ENCODE data around the gene STRA6.

The STRA6 gene

GRCh38 chr15:74240897-74241614, 38.5 kb upstream of the STRA6 start:
- Histone ChIP-seq H2BK12ac (ENCODE audit: low read length) (peak overlapping the region; percentile 24), H3K4me3 (ENCODE audit: low read length in 2 of 2) (no peak overlapping the region), H3K27me3 (ENCODE audit: control insufficient read depth in 3 of 3, insufficient read depth in 3 of 3, low read depth in 1 of 3, low read length in 3 of 3) (no peaks in the 10 kb centered on the region), H2AK5ac (ENCODE audit: low read depth, low read length) (peak overlapping the region; percentile 39), H3K23ac (ENCODE audit: low read depth, low read length, poor library complexity) (no peak overlapping the region), H3K4ac (ENCODE audit: low read length) (no peak overlapping the region), H3K9ac (ENCODE audit: low read depth, low read length, poor library complexity) (no peak overlapping the region), H4K8ac (ENCODE audit: low read depth, low read length) (no peak overlapping the region), H3K4me1 (ENCODE audit: control insufficient read depth in 2 of 2, insufficient read depth in 1 of 2, low read depth in 1 of 2, low read length in 2 of 2) (peaks cover 43% of the 10 kb centered on the region in 2 donors), H3K9me3 (replicated peaks in 1 of 2; ENCODE audit: control insufficient read depth in 2 of 2, insufficient read depth in 1 of 2, low read depth in 1 of 2, low read length in 2 of 2) (no peaks in the 10 kb centered on the region), H3K27ac (replicated peaks; ENCODE audit: low read length) (no peak overlapping the region), H3K79me1 (ENCODE audit: low read depth, low read length) (no peaks in the 10 kb centered on the region), H3K36me3 (replicated peaks in 1 of 2; ENCODE audit: control insufficient read depth in 2 of 2, insufficient read depth in 2 of 2, low read length in 2 of 2) (no peaks in the 10 kb centered on the region), H4K91ac (ENCODE audit: low read depth, low read length, poor library complexity) (no peak overlapping the region), H2BK5ac (ENCODE audit: low read length) (no peak overlapping the region), H3K4me2 (ENCODE audit: insufficient read depth, low read length, poor library complexity, severe bottlenecking) (no peak overlapping the region), H2AFZ (ENCODE audit: low read length) (no peak overlapping the region), H3K14ac (ENCODE audit: low read length) (no peak overlapping the region), H3K18ac (ENCODE audit: low read length) (peak overlapping the region; percentile 63), H2BK15ac (ENCODE audit: low read length) (peak overlapping the region; percentile 55), H2BK120ac (ENCODE audit: low read depth, low read length) (no peak overlapping the region)
- WGBS, 2 donors (ENCODE audit: extremely low coverage in 2 of 2, insufficient read length in 2 of 2, insufficient replicate concordance in 1 of 2) = no CpG with 5 or more reads among the region's 4 CpGs
- DNase-seq (ENCODE audit: low spot score) = no peak

DNA sequence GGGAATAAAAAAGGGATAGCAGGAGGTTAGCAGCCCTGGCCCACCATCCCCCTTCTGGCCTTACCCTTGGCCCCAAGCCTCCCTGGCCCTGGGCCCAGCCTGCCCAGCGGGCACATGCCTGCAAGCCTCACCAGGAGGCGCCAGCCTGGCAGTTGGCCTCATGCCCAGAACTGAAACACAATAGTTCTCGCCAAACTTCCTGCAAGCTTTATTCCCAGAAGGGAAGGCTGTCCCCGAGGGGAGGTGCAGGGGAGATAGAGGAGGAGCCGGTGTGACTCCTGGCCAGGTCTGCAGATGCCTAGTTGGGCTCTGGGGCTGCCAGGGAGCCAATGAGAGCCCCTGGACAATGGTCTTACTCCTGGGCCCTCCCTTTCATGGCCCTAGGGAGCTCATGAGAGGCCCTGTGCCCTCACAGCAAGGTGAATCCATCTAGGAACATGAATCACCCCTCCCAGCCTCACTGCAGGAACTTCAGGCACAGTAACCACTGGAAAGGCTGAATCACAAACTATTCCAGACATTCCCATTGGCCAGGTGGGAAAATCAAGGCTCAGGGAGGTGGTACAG, 37.5 kb upstream of the STRA6 start:
- H2BK5ac ChIP-seq (ENCODE audit: low read length) = no peak overlapping the region
- no peak overlapping the region for H3K4me3 ChIP-seq (ENCODE audit: low read length in 2 of 2)
- peak overlapping the region; percentile 85 for H3K18ac ChIP-seq (ENCODE audit: low read length)
- no peak overlapping the region for H3K4ac ChIP-seq (ENCODE audit: low read length)
- no peaks in the 10 kb centered on the region for H3K9me3 ChIP-seq (replicated peaks in 1 of 2; ENCODE audit: control insufficient read depth in 2 of 2, insufficient read depth in 1 of 2, low read depth in 1 of 2, low read length in 2 of 2)
- H3K27me3 ChIP-seq (ENCODE audit: control insufficient read depth in 3 of 3, insufficient read depth in 3 of 3, low read depth in 1 of 3, low read length in 3 of 3) = no peaks in the 10 kb centered on the region
- no peak overlapping the region for H4K8ac ChIP-seq (ENCODE audit: low read depth, low read length)
- no peak overlapping the region for H3K23ac ChIP-seq (ENCODE audit: low read depth, low read length, poor library complexity)
- no peak overlapping the region for H3K9ac ChIP-seq (ENCODE audit: low read depth, low read length, poor library complexity)
- no peak overlapping the region for H2BK15ac ChIP-seq (ENCODE audit: low read length)
- H3K79me1 ChIP-seq (ENCODE audit: low read depth, low read length) = no peaks in the 10 kb centered on the region
- peaks cover 36 to 38% of the 10 kb centered on the region in 2 donors for H3K4me1 ChIP-seq (ENCODE audit: control insufficient read depth in 2 of 2, insufficient read depth in 1 of 2, low read depth in 1 of 2, low read length in 2 of 2)
- whole genome bisulfite sequencing, 2 donors (ENCODE audit: extremely low coverage in 2 of 2, insufficient read length in 2 of 2, insufficient replicate concordance in 1 of 2) = no CpG with 5 or more reads among the region's 5 CpGs
- no peak overlapping the region for H3K4me2 ChIP-seq (ENCODE audit: insufficient read depth, low read length, poor library complexity, severe bottlenecking)
- H2BK12ac ChIP-seq (ENCODE audit: low read length) = peak overlapping the region; percentile 78
- peak overlapping the region; percentile 68 for H2AK5ac ChIP-seq (ENCODE audit: low read depth, low read length)
- no peak overlapping the region for H2AFZ ChIP-seq (ENCODE audit: low read length)
- peak overlapping the region; percentile 68 for H2BK120ac ChIP-seq (ENCODE audit: low read depth, low read length)
- H3K14ac ChIP-seq (ENCODE audit: low read length) = peak overlapping the region; percentile 50
- peak overlapping the region; percentile 22 for H4K91ac ChIP-seq (ENCODE audit: low read depth, low read length, poor library complexity)
- no peak overlapping the region for H3K27ac ChIP-seq (replicated peaks; ENCODE audit: low read length)
- H3K36me3 ChIP-seq (replicated peaks in 1 of 2; ENCODE audit: control insufficient read depth in 2 of 2, insufficient read depth in 2 of 2, low read length in 2 of 2) = no peaks in the 10 kb centered on the region
- no peak for DNase-seq (ENCODE audit: low spot score)

DNA sequence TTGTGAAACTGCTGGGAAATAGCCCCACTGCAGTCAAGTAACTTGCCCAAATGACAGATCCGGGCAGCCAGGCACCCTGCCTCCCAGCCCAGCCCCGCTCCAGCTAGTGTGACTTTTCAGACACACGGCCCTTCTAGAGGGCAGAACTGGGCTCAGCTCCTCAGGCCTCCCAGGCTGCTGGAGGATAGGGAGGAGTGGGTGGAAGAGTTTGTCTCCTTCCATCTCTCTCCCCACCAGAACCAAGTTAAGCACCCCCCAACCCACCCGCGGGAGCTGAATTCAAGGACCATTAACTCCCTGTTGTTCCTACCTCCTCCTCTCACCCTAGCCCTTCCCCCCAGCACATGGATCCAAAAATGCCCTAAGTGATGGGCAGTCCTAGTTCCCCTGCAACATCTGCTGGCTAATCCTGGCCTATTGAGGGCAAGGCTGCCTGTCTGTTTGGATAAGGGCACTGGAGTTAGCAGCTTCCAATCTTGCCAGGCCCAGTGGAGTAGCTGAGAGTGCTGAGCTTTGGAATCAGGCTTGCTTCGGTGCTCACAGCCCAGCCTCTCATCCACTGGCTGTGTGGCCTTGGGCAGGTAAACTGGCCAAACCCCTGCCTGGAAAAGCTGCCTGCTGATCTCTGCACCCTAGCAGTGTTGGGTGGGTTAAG, 36.6 kb upstream of the STRA6 start:
- Histone ChIP-seq H3K18ac (ENCODE audit: low read length) (peak overlapping the region; percentile 65), H3K36me3 (replicated peaks in 1 of 2; ENCODE audit: control insufficient read depth in 2 of 2, insufficient read depth in 2 of 2, low read length in 2 of 2) (no peaks in the 10 kb centered on the region), H3K4me3 (ENCODE audit: low read length in 2 of 2) (no peak overlapping the region), H2BK15ac (ENCODE audit: low read length) (peak overlapping the region; percentile 71), H2BK120ac (ENCODE audit: low read depth, low read length) (peak overlapping the region; percentile 68), H3K4me1 (ENCODE audit: control insufficient read depth in 2 of 2, insufficient read depth in 1 of 2, low read depth in 1 of 2, low read length in 2 of 2) (peaks cover 34% of the 10 kb centered on the region in 2 donors), H2BK5ac (ENCODE audit: low read length) (peak overlapping the region; percentile 72), H4K91ac (ENCODE audit: low read depth, low read length, poor library complexity) (peak overlapping the region; percentile 96), H3K27me3 (ENCODE audit: control insufficient read depth in 3 of 3, insufficient read depth in 3 of 3, low read depth in 1 of 3, low read length in 3 of 3) (no peaks in the 10 kb centered on the region), H3K27ac (replicated peaks; ENCODE audit: low read length) (no peak overlapping the region), H3K79me1 (ENCODE audit: low read depth, low read length) (no peaks in the 10 kb centered on the region), H3K9me3 (replicated peaks in 1 of 2; ENCODE audit: control insufficient read depth in 2 of 2, insufficient read depth in 1 of 2, low read depth in 1 of 2, low read length in 2 of 2) (no peaks in the 10 kb centered on the region), H3K14ac (ENCODE audit: low read length) (no peak overlapping the region), H2AK5ac (ENCODE audit: low read depth, low read length) (peak overlapping the region; percentile 68), H4K8ac (ENCODE audit: low read depth, low read length) (peak overlapping the region; percentile 66), H2BK12ac (ENCODE audit: low read length) (no peak overlapping the region), H3K9ac (ENCODE audit: low read depth, low read length, poor library complexity) (peak overlapping the region; percentile 47), H3K4me2 (ENCODE audit: insufficient read depth, low read length, poor library complexity, severe bottlenecking) (no peak overlapping the region), H3K4ac (ENCODE audit: low read length) (peak overlapping the region; percentile 66), H2AFZ (ENCODE audit: low read length) (no peak overlapping the region), H3K23ac (ENCODE audit: low read depth, low read length, poor library complexity) (no peak overlapping the region)
- no CpG with 5 or more reads among the region's 6 CpGs for WGBS, 2 donors (ENCODE audit: extremely low coverage in 2 of 2, insufficient read length in 2 of 2, insufficient replicate concordance in 1 of 2)
- no peak for DNase-seq (ENCODE audit: low spot score)

GRCh38 chr15:74235962-74236361, 33.4 kb upstream of the STRA6 start, which contains the start of gene CCDC33:
Gene CCDC33, plus strand, starts transcription at chr15:74236326. Its CDS starts 394 bp downstream, at chr15:74236720.
- H2BK12ac ChIP-seq (ENCODE audit: low read length) = no peak within 1 kb of the TSS
- peaks cover 13 to 18% of the 10 kb centered on the region in 2 donors for H3K4me1 ChIP-seq (ENCODE audit: control insufficient read depth in 2 of 2, insufficient read depth in 1 of 2, low read depth in 1 of 2, low read length in 2 of 2)
- no peak within 1 kb of the TSS for H3K4me2 ChIP-seq (ENCODE audit: insufficient read depth, low read length, poor library complexity, severe bottlenecking)
- no peaks in the 10 kb centered on the region for H3K36me3 ChIP-seq (replicated peaks in 1 of 2; ENCODE audit: control insufficient read depth in 2 of 2, insufficient read depth in 2 of 2, low read length in 2 of 2)
- no peak within 1 kb of the TSS for H3K27ac ChIP-seq (replicated peaks; ENCODE audit: low read length)
- H4K91ac ChIP-seq (ENCODE audit: low read depth, low read length, poor library complexity) = no peak within 1 kb of the TSS
- H2BK5ac ChIP-seq (ENCODE audit: low read length) = no peak within 1 kb of the TSS
- H3K14ac ChIP-seq (ENCODE audit: low read length) = no peak within 1 kb of the TSS
- H3K4ac ChIP-seq (ENCODE audit: low read length) = no peak within 1 kb of the TSS
- H2BK15ac ChIP-seq (ENCODE audit: low read length) = peak within 1 kb of the TSS; percentile 35
- H4K8ac ChIP-seq (ENCODE audit: low read depth, low read length) = no peak within 1 kb of the TSS
- no peak within 1 kb of the TSS for H3K4me3 ChIP-seq (ENCODE audit: low read length in 2 of 2)
- no peak within 1 kb of the TSS for H3K9ac ChIP-seq (ENCODE audit: low read depth, low read length, poor library complexity)
- H3K27me3 ChIP-seq (ENCODE audit: control insufficient read depth in 3 of 3, insufficient read depth in 3 of 3, low read depth in 1 of 3, low read length in 3 of 3) = no peaks in the 10 kb centered on the region
- no peaks in the 10 kb centered on the region for H3K9me3 ChIP-seq (replicated peaks in 1 of 2; ENCODE audit: control insufficient read depth in 2 of 2, insufficient read depth in 1 of 2, low read depth in 1 of 2, low read length in 2 of 2)
- no peak within 1 kb of the TSS for H2BK120ac ChIP-seq (ENCODE audit: low read depth, low read length)
- H3K18ac ChIP-seq (ENCODE audit: low read length) = peak within 1 kb of the TSS; percentile 29
- peak within 1 kb of the TSS; percentile 42 for H2AK5ac ChIP-seq (ENCODE audit: low read depth, low read length)
- H3K79me1 ChIP-seq (ENCODE audit: low read depth, low read length) = no peaks in the 10 kb centered on the region
- H3K23ac ChIP-seq (ENCODE audit: low read depth, low read length, poor library complexity) = no peak within 1 kb of the TSS
- no CpG with 5 or more reads among the region's 6 CpGs for WGBS, 2 donors (ENCODE audit: extremely low coverage in 2 of 2, insufficient read length in 2 of 2, insufficient replicate concordance in 1 of 2)
- DNase-seq (ENCODE audit: low spot score) = no peak
- no peak within 1 kb of the TSS for H2AFZ ChIP-seq (ENCODE audit: low read length)

Measured in neuronal stem cell (in vitro differentiated cells).